Measurements from ENCODE around the gene RXRA. TPM values are rescaled to one million over a fixed set of nuclear protein-coding genes. Genes with fewer than 3 reads are reported as not detected.

Gene RXRA
- total RNA-seq, 1 donor from 2014 or later: 33.4 TPM

- no peak for FAIRE-seq
- Mint-ChIP-seq H3K27me3 (ENCODE audit: low read depth, unreplicated experiment) (peaks cover 33% of the 10 kb centered on the region), H3K27ac (ENCODE audit: unreplicated experiment) (no peak overlapping the region), H3K4me3 (ENCODE audit: unreplicated experiment) (no peak overlapping the region), H3K9me3 (ENCODE audit: unreplicated experiment) (no peaks in the 10 kb centered on the region), H3K36me3 (ENCODE audit: low read depth, unreplicated experiment) (no peaks in the 10 kb centered on the region), H3K4me1 (ENCODE audit: low read depth, unreplicated experiment) (no peaks in the 10 kb centered on the region)
- no peaks in the 10 kb centered on the region for H3K79me2 ChIP-seq (ENCODE audit: insufficient read depth, low read length)
- H2AFZ ChIP-seq (ENCODE audit: low read depth, low read length): no peak overlapping the region
- no peak overlapping the region for H3K4me3 ChIP-seq (ENCODE audit: insufficient read depth, low read depth, low read length)
- H3K9ac ChIP-seq (ENCODE audit: low read length): no peak overlapping the region
- H3K9me3 ChIP-seq (ENCODE audit: insufficient read depth, low read depth, low read length): no peaks in the 10 kb centered on the region
- no peak overlapping the region for H3K27ac ChIP-seq (ENCODE audit: low read depth, low read length)
- no peaks in the 10 kb centered on the region for H3K36me3 ChIP-seq (ENCODE audit: insufficient read depth, low read length)
- no peak for DNase-seq (ENCODE audit: low read depth)
- H4K20me1 ChIP-seq (ENCODE audit: insufficient read depth, low read length): no peaks in the 10 kb centered on the region
- no peak overlapping the region for H3K4me2 ChIP-seq (ENCODE audit: low read length)
- H3K27me3 ChIP-seq (ENCODE audit: insufficient read depth, low read length): peaks cover 8% of the 10 kb centered on the region
- TF ChIP-seq CTCF (IDR thresholded peaks at IDR 0.05; ENCODE audit: insufficient read depth, low read depth, low read length): no peak
- no peak for TF ChIP-seq EZH2 (IDR thresholded peaks at IDR 0.05; ENCODE audit: insufficient read depth, low read length)
- H3K4me1 ChIP-seq (ENCODE audit: insufficient read depth, low read length): peaks cover 6% of the 10 kb centered on the region
Measured at GRCh38 chr9:134291452-134291881, 34.8 kb upstream of the RXRA start.

GRCh38 chr9:134291961-134292871 is 34.0 kb upstream of the RXRA start:
- no peak for DNase-seq (ENCODE audit: low read depth)
- FAIRE-seq: no peak

More at GRCh38 chr9:134291961-134292871, 34.0 kb upstream of the RXRA start:
- H3K9ac ChIP-seq (ENCODE audit: low read length): no peak overlapping the region
- no peak overlapping the region for H3K4me3 ChIP-seq (ENCODE audit: insufficient read depth, low read depth, low read length)
- H2AFZ ChIP-seq (ENCODE audit: low read depth, low read length): no peak overlapping the region
- Mint-ChIP-seq H3K4me3 (ENCODE audit: unreplicated experiment) (no peak overlapping the region), H3K36me3 (ENCODE audit: low read depth, unreplicated experiment) (no peaks in the 10 kb centered on the region), H3K4me1 (ENCODE audit: low read depth, unreplicated experiment) (no peaks in the 10 kb centered on the region), H3K27ac (ENCODE audit: unreplicated experiment) (no peak overlapping the region), H3K27me3 (ENCODE audit: low read depth, unreplicated experiment) (peaks cover 28% of the 10 kb centered on the region), H3K9me3 (ENCODE audit: unreplicated experiment) (no peaks in the 10 kb centered on the region)
- H4K20me1 ChIP-seq (ENCODE audit: insufficient read depth, low read length): no peaks in the 10 kb centered on the region
- H3K36me3 ChIP-seq (ENCODE audit: insufficient read depth, low read length): no peaks in the 10 kb centered on the region
- no peak overlapping the region for H3K4me2 ChIP-seq (ENCODE audit: low read length)
- H3K9me3 ChIP-seq (ENCODE audit: insufficient read depth, low read depth, low read length): no peaks in the 10 kb centered on the region
- no peaks in the 10 kb centered on the region for H3K79me2 ChIP-seq (ENCODE audit: insufficient read depth, low read length)
- peaks cover 11% of the 10 kb centered on the region for H3K27me3 ChIP-seq (ENCODE audit: insufficient read depth, low read length)
- no peak overlapping the region for H3K27ac ChIP-seq (ENCODE audit: low read depth, low read length)
- TF ChIP-seq EZH2 (IDR thresholded peaks at IDR 0.05; ENCODE audit: insufficient read depth, low read length) (no peak), CTCF (IDR thresholded peaks at IDR 0.05; ENCODE audit: insufficient read depth, low read depth, low read length) (no peak)
- peaks cover 6% of the 10 kb centered on the region for H3K4me1 ChIP-seq (ENCODE audit: insufficient read depth, low read length)

Data from astrocyte (in vitro differentiated cells and primary cell).